DOHH2 (cell line): ENCODE measurements around the gene C1orf185.

Experiments
- H3F3A ChIP-seq: fragments of 200-600 bp; sonication (generic), shearing (Covaris generic); 2 replicates; pipeline ENCODE4 v1.6.0; 2016; ENCODE audit warnings: antibody characterized with exemption, mild to moderate bottlenecking; ENCODE audit not compliant: control insufficient read depth, insufficient read depth
- H3K27ac ChIP-seq: fragments of 200-600 bp; sonication (generic); 2 replicates; pipeline ENCODE4 v1.5.1; 2014; ENCODE audit warnings: low read depth, mild to moderate bottlenecking, low read length, moderate library complexity
- H3K27me3 ChIP-seq: fragments of 200-600 bp; sonication (generic); 2 replicates; pipeline ENCODE4 v1.6.1; 2014; ENCODE audit warnings: mild to moderate bottlenecking, low read length, mixed read lengths; ENCODE audit not compliant: control insufficient read depth
- H3K36me3 ChIP-seq: fragments of 200-600 bp; sonication (generic); 2 replicates; pipeline ENCODE4 v1.6.1; 2014; ENCODE audit warnings: mild to moderate bottlenecking, low read length, moderate library complexity, mixed read lengths; ENCODE audit not compliant: control insufficient read depth
- H3K4me1 ChIP-seq: fragments of 200-600 bp; sonication (generic); 2 replicates; pipeline ENCODE4 v1.6.1; 2014; ENCODE audit warnings: mild to moderate bottlenecking, low read length, mixed read lengths; ENCODE audit not compliant: control insufficient read depth
- H3K4me2 ChIP-seq: fragments of 200-600 bp; sonication (generic); 2 replicates; pipeline ENCODE4 v1.6.0; 2014; ENCODE audit warnings: mild to moderate bottlenecking, low read length, moderate library complexity
- H3K4me3 ChIP-seq: fragments of 200-600 bp; sonication (generic); 2 replicates; pipeline ENCODE4 v1.5.1; 2014; ENCODE audit warnings: mild to moderate bottlenecking, low read length, mixed read lengths
- H3K79me2 ChIP-seq: fragments of 200-600 bp; sonication (generic); 2 replicates; pipeline ENCODE4 v1.6.1; 2014; ENCODE audit warnings: mild to moderate bottlenecking, low read length, mixed read lengths; ENCODE audit not compliant: control insufficient read depth
- H3K9me2 ChIP-seq: fragments of 200-600 bp; sonication (generic); replicated peaks from 2 replicates; pipeline ENCODE4 v1.6.1; 2014; ENCODE audit warnings: mild to moderate bottlenecking, low read length, mixed read lengths; ENCODE audit not compliant: control insufficient read depth
- H3K9me3 ChIP-seq: fragments of 200-600 bp; sonication (generic); 2 replicates; pipeline ENCODE4 v1.6.1; 2014; ENCODE audit warnings: antibody characterized with exemption, low read length, mixed read lengths; ENCODE audit not compliant: control insufficient read depth, insufficient read depth
- H4K20me1 ChIP-seq: fragments of 200-600 bp; sonication (generic); 2 replicates; pipeline ENCODE4 v1.6.0; 2014; ENCODE audit warnings: low read depth, mild to moderate bottlenecking, antibody characterized with exemption, low read length, moderate library complexity; ENCODE audit not compliant: control insufficient read depth, insufficient read depth
- CTCF ChIP-seq: fragments of 200-600 bp; sonication (generic); IDR thresholded peaks from one replicate; pipeline ENCODE4 v1.5.1; 2014; ENCODE audit warnings: antibody characterized with exemption, mild to moderate bottlenecking, low read depth, low read length; ENCODE audit not compliant: poor library complexity, severe bottlenecking
- EZH2phosphoT487 ChIP-seq: fragments of 200-600 bp; sonication (generic); IDR thresholded peaks from 2 replicates; pipeline ENCODE4 v1.6.1; 2017; ENCODE audit warnings: borderline replicate concordance, mild to moderate bottlenecking, antibody characterized with exemption, low read length, moderate library complexity, mixed read lengths

Gene C1orf185

GRCh38 chr1:51097171-51097570, 4.9 kb upstream of the C1orf185 start:
- no peaks in the 10 kb centered on the region for H3F3A ChIP-seq
- no peaks in the 10 kb centered on the region for H3K79me2 ChIP-seq
- no peaks in the 10 kb centered on the region for H3K36me3 ChIP-seq
- no peaks in the 10 kb centered on the region for H3K4me1 ChIP-seq
- H3K27ac ChIP-seq = no peak overlapping the region
- no peaks in the 10 kb centered on the region for H4K20me1 ChIP-seq
- TF ChIP-seq EZH2phosphoT487 (no peak), CTCF (no peak)
- no peaks in the 10 kb centered on the region for H3K9me2 ChIP-seq
- H3K9me3 ChIP-seq = no peaks in the 10 kb centered on the region
- no peak overlapping the region for H3K4me3 ChIP-seq
- H3K4me2 ChIP-seq = no peak overlapping the region
- H3K27me3 ChIP-seq = peaks cover 4% of the 10 kb centered on the region; the same call in 1 of the 2 replicates

GRCh38 chr1:51100264-51100880, 1.7 kb upstream of the C1orf185 start:
- H4K20me1 ChIP-seq = no peaks in the 10 kb centered on the region
- no peak overlapping the region for H3K4me2 ChIP-seq
- H3K27me3 ChIP-seq = 0 out of 2 replicates have a peak, but pooled peaks cover 4% of the 10 kb centered on the region
- no peak overlapping the region for H3K4me3 ChIP-seq
- H3K36me3 ChIP-seq = no peaks in the 10 kb centered on the region
- H3K27ac ChIP-seq = no peak overlapping the region
- no peaks in the 10 kb centered on the region for H3K9me3 ChIP-seq
- H3K9me2 ChIP-seq = no peaks in the 10 kb centered on the region
- no peaks in the 10 kb centered on the region for H3F3A ChIP-seq
- H3K4me1 ChIP-seq = no peaks in the 10 kb centered on the region
- TF ChIP-seq CTCF (no peak), EZH2phosphoT487 (no peak)
- no peaks in the 10 kb centered on the region for H3K79me2 ChIP-seq

GRCh38 chr1:51114137-51114536, 12.1 kb downstream of the C1orf185 start:
- no peak for TF ChIP-seq CTCF
- TF ChIP-seq EZH2phosphoT487 = no peak
- Histone ChIP-seq H3K4me1 (no peaks in the 10 kb centered on the region), H3K9me2 (no peaks in the 10 kb centered on the region), H3K4me2 (no peak overlapping the region), H3K27ac (no peak overlapping the region), H3K36me3 (no peaks in the 10 kb centered on the region), H3K79me2 (no peaks in the 10 kb centered on the region), H4K20me1 (no peaks in the 10 kb centered on the region), H3K27me3 (peaks cover 7% of the 10 kb centered on the region), H3K9me3 (no peaks in the 10 kb centered on the region), H3F3A (no peaks in the 10 kb centered on the region), H3K4me3 (no peak overlapping the region)
